GM10266 (cell line): ENCODE results near the gene STEAP3.

Experiments
- DNase-seq: peaks from one replicate; pipeline ENCODE4 v3.0.0; 2012; ENCODE audit errors: extremely low spot score
- TF ChIP-seq, protein P1 (sequence below): IDR thresholded peaks from 2 replicates; pipeline ENCODE4 v1.5.1; 2012; ENCODE audit warnings: mild to moderate bottlenecking, low read depth; ENCODE audit not compliant: control insufficient read depth, insufficient read depth; ENCODE audit errors: missing control alignments

The STEAP3 gene

DNA sequence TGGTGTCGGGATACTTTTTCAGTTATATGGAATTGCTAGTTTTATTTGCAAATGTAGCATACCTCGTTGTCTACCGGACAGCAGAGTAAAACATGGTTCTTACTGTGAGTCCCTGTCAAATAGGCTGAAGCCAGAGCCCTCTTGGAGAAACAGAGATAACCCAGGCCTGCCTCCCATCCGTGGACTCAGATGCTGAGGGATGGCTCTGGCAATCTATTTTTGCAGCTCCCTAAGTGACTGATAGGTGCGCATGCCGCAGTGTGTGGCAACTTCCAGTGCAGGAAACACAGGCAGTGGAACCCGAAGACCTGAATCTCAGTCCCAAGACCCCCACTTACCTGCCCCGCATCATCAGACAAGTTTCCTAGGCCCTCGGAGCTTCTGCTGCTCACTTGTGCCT, 33.6 kb downstream of the STEAP3 start:
- DNase-seq: no peak
- TF ChIP-seq, protein P1, sequence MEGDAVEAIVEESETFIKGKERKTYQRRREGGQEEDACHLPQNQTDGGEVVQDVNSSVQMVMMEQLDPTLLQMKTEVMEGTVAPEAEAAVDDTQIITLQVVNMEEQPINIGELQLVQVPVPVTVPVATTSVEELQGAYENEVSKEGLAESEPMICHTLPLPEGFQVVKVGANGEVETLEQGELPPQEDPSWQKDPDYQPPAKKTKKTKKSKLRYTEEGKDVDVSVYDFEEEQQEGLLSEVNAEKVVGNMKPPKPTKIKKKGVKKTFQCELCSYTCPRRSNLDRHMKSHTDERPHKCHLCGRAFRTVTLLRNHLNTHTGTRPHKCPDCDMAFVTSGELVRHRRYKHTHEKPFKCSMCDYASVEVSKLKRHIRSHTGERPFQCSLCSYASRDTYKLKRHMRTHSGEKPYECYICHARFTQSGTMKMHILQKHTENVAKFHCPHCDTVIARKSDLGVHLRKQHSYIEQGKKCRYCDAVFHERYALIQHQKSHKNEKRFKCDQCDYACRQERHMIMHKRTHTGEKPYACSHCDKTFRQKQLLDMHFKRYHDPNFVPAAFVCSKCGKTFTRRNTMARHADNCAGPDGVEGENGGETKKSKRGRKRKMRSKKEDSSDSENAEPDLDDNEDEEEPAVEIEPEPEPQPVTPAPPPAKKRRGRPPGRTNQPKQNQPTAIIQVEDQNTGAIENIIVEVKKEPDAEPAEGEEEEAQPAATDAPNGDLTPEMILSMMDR: no peak

DNA sequence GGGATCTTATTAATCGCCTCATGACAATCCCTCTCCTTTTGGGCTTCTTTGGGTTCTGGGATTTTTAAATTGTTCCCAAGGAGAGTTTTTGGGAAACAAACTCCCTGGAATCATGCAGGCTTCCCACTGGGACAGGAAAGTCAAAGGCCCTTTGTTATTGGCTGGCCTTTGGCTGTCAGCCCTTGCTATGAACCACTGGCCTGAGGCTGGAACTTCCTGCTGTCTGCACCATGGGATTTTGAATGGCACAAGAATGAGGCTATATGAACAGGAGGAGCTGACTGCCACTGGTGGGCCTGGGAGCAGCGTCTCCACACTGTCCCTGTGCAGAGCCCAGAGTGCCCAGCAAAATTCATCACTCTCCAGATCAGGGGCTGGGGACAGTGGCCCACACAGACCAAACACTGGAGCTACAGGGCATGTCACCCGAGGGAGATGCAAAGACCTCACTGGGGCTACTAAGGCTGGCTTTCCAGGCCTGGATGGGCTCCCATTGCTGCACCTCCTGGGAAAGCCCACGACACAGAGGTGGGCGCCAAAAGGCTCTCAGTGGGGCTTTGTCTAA, 35.7 kb downstream of the STEAP3 start:
- DNase-seq: no peak
- TF ChIP-seq, protein P1: no peak

DNA sequence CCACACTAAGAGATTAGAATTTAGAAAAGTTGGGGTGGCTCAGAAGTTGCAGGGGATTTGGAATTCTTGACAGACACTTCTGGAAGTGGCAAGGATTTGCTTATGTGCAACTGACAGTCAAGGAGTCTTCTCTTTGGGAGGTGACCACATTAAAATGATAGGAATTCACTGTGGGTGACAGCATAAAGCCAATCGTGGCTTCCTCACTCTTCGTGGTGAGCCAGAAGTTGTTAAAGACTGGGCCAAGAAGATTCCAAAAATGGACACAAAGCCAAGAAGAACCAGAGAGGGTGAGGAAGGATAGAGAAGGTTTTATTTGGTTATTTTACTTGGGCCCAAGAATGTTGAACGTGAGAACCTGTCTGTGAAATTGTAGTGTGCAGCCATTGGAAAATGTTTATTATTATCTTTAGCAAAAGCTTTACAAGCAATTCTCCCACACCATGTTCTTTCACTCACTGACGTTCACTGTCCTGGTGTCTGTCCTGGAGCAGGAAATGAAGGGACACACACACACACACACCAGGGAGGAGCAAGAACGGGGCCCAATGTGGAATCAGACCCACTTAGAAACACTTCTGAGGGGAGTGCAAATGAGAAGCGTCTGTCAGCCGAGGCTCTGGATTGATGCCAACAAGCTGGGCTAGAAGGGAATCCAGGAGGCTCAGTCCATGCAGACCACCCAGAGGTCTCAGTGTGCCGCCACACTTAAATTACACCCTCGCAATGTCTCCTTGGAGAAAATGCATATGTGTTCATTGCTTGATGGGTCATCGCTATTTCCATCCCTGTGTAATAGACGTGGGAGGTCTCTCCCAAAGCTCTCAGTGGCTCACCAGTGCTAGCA, 37.2 kb downstream of the STEAP3 start:
- DNase-seq: no peak
- TF ChIP-seq, protein P1: no peak

DNA sequence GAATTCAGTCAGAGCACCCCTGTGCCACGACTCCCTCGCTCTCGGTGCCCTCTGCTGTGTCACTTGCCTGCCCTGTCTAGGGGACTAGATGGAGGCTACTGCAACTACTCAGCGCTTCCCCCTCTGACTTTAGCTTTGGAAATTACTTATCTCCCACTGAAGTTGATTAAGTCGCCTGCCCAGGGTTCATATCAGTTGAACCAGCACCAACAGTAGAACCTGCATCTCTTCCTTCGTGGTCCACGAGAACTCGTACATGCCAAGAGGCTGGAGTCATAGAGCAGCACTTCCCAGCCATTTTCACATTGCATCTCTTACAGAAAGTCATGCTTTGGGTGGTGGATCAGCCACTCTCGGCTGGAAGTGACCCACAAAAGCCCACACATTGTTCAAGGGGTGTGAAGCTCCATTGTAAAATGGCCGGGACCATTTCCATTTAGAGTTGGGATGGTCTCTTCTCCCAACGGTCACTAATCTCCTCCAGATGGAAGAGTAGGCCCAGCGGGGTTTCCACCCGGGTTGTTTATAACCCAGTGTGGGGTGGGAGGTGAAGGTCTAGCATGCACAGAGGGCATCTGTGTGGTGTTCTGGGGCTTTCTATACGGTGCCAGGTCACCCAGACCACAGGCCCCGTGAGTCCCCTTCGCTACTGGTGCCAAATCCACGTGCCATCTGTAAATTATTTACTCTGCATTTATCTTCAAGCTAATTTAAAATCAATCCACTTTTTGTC, 38.0 kb downstream of the STEAP3 start:
- TF ChIP-seq, protein P1: no peak
- DNase-seq: no peak

DNA sequence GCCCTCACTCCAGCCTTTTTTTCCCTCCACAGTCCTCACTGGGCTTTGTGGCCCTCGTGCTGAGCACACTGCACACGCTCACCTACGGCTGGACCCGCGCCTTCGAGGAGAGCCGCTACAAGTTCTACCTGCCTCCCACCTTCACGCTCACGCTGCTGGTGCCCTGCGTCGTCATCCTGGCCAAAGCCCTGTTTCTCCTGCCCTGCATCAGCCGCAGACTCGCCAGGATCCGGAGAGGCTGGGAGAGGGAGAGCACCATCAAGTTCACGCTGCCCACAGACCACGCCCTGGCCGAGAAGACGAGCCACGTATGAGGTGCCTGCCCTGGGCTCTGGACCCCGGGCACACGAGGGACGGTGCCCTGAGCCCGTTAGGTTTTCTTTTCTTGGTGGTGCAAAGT, 39.4 kb downstream of the STEAP3 start:
- TF ChIP-seq, protein P1: no peak

DNA sequence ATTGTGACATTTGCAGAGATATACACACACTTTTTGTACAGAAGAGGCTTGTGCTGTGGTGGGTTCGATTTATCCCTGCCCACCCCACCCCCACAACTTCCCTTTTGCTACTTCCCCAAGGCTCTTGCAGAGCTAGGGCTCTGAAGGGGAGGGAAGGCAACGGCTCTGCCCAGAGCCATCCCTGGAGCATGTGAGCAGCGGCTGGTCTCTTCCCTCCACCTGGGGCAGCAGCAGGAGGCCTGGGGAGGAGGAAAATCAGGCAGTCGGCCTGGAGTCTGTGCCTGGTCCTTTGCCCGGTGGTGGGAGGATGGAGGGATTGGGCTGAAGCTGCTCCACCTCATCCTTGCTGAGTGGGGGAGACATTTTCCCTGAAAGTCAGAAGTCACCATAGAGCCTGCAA, 40.0 kb downstream of the STEAP3 start:
- no peak for DNase-seq
- TF ChIP-seq, protein P1: no peak

More for the DNA sequence above, 39.4 kb downstream of the STEAP3 start:
- no peak for DNase-seq
